ENCODE measurements around the gene TTC28.
"Not testable (repeated sequence)": the region's sequence is repeated elsewhere in the genome, so short reads cannot be mapped to it uniquely, and the experiment has no call there.

Gene TTC28

DNA sequence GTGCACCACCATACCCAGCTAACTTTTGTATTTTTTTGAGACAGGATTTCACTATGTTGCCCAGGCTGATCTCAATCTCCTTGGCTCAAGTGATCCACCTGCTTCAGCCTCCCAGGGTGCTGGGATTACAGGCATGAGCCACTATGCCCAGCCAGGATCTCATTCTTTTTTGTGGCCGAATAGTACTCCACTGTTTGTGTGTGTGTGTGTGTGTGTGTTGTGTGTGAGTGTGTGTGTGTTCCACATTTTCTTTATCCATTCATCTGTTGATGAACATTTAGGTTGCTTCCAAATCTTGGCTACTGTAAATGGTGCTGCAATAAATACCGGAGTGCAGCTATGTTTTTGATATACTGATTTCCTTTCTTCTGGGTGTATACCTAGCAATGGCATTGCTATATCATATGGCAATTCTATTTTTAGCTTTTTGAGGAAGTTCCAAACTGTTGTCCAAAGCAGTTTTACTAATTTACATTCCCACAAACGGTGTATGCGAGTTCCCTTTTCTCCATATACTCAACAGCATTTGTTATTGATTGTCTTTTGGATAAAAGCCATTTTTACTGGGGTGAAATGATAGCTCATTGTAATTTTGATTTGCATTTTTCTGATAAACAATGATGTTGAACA is 105.4 kb downstream of the TTC28 start:
- no peaks in the 10 kb centered on the region for H3K27me3 ChIP-seq (ENCODE audit: low read depth, low read length)
- H3K4me3 ChIP-seq (ENCODE audit: low read depth in 1 of 2, low read length in 2 of 2) = no peak overlapping the region
- H3K36me3 ChIP-seq (ENCODE audit: control insufficient read depth in 1 of 2, insufficient read depth in 2 of 2, low read length in 2 of 2) = no peaks in the 10 kb centered on the region
- H3K9me3 ChIP-seq (ENCODE audit: control insufficient read depth in 1 of 2, low read length in 2 of 2) = no peaks in the 10 kb centered on the region
- no peaks in the 10 kb centered on the region for H3K4me1 ChIP-seq (ENCODE audit: control insufficient read depth in 1 of 2, insufficient read depth in 2 of 2, low read length in 2 of 2)
- H3K27ac ChIP-seq (ENCODE audit: low read length) = no peak overlapping the region

DNA sequence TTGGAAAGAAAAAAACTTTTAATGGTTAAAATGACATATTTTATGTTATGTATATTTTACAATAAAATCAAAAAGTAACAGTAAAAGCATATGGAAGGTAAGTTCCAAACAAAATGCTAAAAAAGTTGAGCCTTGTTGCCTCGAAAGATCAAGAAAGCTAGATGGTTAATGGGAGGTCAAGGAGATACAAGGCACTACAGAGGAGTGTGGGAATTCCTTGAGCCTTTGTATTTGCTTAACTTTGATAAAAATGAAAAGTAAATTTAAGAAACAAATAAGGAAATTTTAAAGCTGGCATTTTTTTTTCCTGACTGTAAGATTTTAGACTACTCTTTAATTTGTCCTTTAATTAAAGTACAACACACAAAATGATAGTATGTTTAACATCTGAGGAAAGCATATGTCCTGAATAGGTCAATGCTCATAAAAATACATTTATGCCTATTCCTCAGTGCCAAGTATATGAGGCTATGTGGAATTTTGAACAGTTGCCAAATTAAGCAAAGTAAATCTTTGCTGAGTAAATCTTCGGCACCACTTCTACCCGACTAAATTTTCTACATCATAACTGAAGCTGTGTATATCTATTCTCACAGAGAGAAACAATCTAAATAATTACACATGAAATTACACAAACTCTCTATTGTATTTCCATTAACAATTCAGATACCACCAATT is 108.8 kb downstream of the TTC28 start:
- no peaks in the 10 kb centered on the region for H3K36me3 ChIP-seq (ENCODE audit: control insufficient read depth in 1 of 2, insufficient read depth in 2 of 2, low read length in 2 of 2)
- no peak overlapping the region for H3K4me3 ChIP-seq (ENCODE audit: low read depth in 1 of 2, low read length in 2 of 2)
- no peaks in the 10 kb centered on the region for H3K9me3 ChIP-seq (ENCODE audit: control insufficient read depth in 1 of 2, low read length in 2 of 2)
- H3K27me3 ChIP-seq (ENCODE audit: low read depth, low read length) = no peaks in the 10 kb centered on the region
- no peaks in the 10 kb centered on the region for H3K4me1 ChIP-seq (ENCODE audit: control insufficient read depth in 1 of 2, insufficient read depth in 2 of 2, low read length in 2 of 2)
- H3K27ac ChIP-seq (ENCODE audit: low read length) = no peak overlapping the region

DNA sequence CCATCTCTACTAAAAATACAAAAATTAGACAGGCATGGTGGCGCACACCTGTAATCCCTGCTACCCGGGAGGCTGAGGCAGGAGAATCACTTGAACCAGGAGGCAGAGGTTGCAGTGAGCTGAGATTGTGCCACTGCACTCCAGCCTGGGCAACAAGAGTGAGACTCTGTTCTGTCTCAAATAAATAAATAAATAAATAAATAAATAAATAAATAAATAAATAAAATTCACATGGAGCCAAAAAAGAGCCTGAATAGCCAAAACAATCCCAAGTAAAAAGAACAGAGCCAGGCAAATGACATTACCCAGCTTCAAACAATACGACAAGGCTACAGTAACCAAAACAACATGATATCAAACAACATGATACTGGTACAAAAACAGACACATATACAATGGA is 110.7 kb downstream of the TTC28 start:
- H3K4me1 ChIP-seq (ENCODE audit: control insufficient read depth in 1 of 2, insufficient read depth in 2 of 2, low read length in 2 of 2); H3K27ac ChIP-seq (ENCODE audit: low read length); H3K36me3 ChIP-seq (ENCODE audit: control insufficient read depth in 1 of 2, insufficient read depth in 2 of 2, low read length in 2 of 2); H3K4me3 ChIP-seq (ENCODE audit: low read depth in 1 of 2, low read length in 2 of 2); H3K27me3 ChIP-seq (ENCODE audit: low read depth, low read length); H3K9me3 ChIP-seq (ENCODE audit: control insufficient read depth in 1 of 2, low read length in 2 of 2): not testable (repeated sequence)

DNA sequence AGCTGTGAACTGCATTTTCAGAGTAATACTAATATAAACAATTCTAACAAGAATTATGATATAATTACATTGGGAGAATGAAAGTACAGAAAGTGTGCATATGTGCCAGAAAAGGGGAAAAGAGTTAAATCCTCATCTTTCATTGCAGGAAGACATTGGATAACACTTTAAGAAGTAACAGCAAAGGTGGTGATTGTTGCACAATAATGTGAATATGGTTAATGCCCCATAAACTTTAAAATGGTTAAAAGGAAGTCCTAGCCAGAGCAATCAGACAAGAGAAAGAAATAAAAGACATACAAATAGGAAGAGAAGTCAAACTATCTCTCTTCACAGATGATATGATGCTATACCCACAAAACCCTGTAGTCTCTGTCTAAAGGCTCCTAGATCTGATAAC is 111.5 kb downstream of the TTC28 start:
- Histone ChIP-seq H3K27me3 (ENCODE audit: low read depth, low read length) (no peaks in the 10 kb centered on the region), H3K4me3 (ENCODE audit: low read depth in 1 of 2, low read length in 2 of 2) (no peak overlapping the region), H3K36me3 (ENCODE audit: control insufficient read depth in 1 of 2, insufficient read depth in 2 of 2, low read length in 2 of 2) (no peaks in the 10 kb centered on the region), H3K27ac (ENCODE audit: low read length) (no peak overlapping the region), H3K4me1 (ENCODE audit: control insufficient read depth in 1 of 2, insufficient read depth in 2 of 2, low read length in 2 of 2) (no peaks in the 10 kb centered on the region), H3K9me3 (ENCODE audit: control insufficient read depth in 1 of 2, low read length in 2 of 2) (no peaks in the 10 kb centered on the region)

DNA sequence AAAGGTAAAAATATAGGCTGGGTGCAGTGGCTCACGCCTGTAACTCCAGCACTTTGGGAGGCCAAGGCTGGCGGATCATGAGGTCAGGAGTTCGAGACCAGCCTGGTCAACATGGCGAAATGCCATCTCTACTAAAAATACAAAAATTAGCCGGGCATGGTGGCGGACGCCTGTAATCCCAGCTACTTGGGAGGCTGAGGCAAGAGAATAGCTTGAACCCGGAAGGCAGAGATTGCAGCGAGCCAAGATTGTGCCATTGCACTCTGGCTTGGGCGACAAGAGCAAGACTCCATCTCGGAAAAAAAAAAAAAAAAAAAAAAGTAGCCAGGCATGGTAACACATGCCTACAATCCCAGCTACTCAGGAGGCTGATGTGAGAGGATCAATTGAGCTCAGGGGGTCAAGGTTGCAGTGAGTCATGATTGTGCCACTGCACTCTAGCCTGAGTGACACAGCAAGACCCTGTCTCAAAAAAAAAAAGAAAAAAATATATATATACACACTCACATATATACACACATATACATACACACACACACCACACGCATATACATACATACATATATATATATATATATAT is 112.6 kb downstream of the TTC28 start:
- not testable (repeated sequence) for H3K27me3 ChIP-seq (ENCODE audit: low read depth, low read length); H3K4me3 ChIP-seq (ENCODE audit: low read depth in 1 of 2, low read length in 2 of 2); H3K4me1 ChIP-seq (ENCODE audit: control insufficient read depth in 1 of 2, insufficient read depth in 2 of 2, low read length in 2 of 2); H3K27ac ChIP-seq (ENCODE audit: low read length); H3K9me3 ChIP-seq (ENCODE audit: control insufficient read depth in 1 of 2, low read length in 2 of 2); H3K36me3 ChIP-seq (ENCODE audit: control insufficient read depth in 1 of 2, insufficient read depth in 2 of 2, low read length in 2 of 2)

DNA sequence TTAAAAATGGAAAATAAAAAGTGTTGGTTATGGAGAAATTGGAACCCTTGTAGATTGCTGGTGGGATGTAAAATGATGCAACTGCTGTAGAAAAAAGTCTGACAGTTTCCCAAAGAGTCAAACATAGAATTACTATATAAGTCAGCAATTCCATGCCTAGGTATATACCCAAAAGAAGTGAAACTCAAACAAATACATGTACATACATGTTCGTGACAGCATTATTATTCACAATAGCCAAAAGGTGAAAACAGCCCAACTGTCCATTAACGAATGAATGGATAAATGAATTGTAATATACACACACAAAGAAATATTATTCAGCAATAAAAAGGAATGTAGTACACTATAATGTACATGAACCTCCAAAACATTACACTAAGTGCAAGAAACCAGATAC is 116.0 kb downstream of the TTC28 start:
- H3K27ac ChIP-seq (ENCODE audit: low read length) = no peak overlapping the region
- no peaks in the 10 kb centered on the region for H3K27me3 ChIP-seq (ENCODE audit: low read depth, low read length)
- H3K9me3 ChIP-seq (ENCODE audit: control insufficient read depth in 1 of 2, low read length in 2 of 2) = no peaks in the 10 kb centered on the region
- no peak overlapping the region for H3K4me3 ChIP-seq (ENCODE audit: low read depth in 1 of 2, low read length in 2 of 2)
- no peaks in the 10 kb centered on the region for H3K36me3 ChIP-seq (ENCODE audit: control insufficient read depth in 1 of 2, insufficient read depth in 2 of 2, low read length in 2 of 2)
- H3K4me1 ChIP-seq (ENCODE audit: control insufficient read depth in 1 of 2, insufficient read depth in 2 of 2, low read length in 2 of 2) = no peaks in the 10 kb centered on the region

DNA sequence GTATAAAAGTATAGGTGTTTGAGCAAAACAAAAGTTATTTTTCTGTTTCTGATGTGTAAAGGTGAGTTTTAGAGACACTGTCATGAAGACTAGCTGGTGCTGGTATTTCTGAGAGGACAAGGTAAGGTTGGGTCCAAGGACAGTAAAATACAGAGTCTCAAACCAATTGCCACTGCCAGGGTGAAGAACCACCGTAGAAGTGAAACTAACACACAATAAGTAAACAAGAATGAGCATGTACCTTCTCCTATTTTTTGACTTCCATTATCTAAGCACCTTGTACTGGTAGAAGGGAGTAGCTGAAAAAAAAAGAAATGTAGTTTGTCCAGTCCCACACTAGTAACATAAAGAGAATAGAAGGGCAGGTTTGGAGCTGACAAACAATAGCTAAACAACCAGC is 117.3 kb downstream of the TTC28 start:
- no peaks in the 10 kb centered on the region for H3K9me3 ChIP-seq (ENCODE audit: control insufficient read depth in 1 of 2, low read length in 2 of 2)

DNA sequence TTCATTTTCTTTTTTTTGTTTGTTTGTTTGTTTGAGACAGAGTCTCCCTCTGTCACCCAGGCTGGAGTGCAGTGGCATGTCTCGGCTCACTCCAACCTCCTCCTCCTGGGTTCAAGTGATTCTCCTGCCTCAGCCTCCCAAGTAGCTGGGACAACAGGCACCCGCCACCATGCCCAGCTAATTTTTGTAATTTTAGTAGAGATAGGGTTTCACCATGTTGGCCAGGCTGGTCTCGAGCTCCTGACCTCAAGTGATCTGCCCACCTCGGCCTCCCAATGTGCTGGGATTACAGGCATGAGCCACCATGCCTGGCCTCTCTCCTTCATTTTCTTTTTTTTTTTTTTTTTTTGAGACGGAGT is 118.9 kb downstream of the TTC28 start:
- not testable (repeated sequence) for H3K27ac ChIP-seq (ENCODE audit: low read length)

More for the DNA sequence above, 117.3 kb downstream of the TTC28 start:
- Histone ChIP-seq H3K27me3 (ENCODE audit: low read depth, low read length) (no peaks in the 10 kb centered on the region), H3K4me1 (ENCODE audit: control insufficient read depth in 1 of 2, insufficient read depth in 2 of 2, low read length in 2 of 2) (no peaks in the 10 kb centered on the region), H3K4me3 (ENCODE audit: low read depth in 1 of 2, low read length in 2 of 2) (no peak overlapping the region), H3K27ac (ENCODE audit: low read length) (no peak overlapping the region), H3K36me3 (ENCODE audit: control insufficient read depth in 1 of 2, insufficient read depth in 2 of 2, low read length in 2 of 2) (no peaks in the 10 kb centered on the region)

DNA sequence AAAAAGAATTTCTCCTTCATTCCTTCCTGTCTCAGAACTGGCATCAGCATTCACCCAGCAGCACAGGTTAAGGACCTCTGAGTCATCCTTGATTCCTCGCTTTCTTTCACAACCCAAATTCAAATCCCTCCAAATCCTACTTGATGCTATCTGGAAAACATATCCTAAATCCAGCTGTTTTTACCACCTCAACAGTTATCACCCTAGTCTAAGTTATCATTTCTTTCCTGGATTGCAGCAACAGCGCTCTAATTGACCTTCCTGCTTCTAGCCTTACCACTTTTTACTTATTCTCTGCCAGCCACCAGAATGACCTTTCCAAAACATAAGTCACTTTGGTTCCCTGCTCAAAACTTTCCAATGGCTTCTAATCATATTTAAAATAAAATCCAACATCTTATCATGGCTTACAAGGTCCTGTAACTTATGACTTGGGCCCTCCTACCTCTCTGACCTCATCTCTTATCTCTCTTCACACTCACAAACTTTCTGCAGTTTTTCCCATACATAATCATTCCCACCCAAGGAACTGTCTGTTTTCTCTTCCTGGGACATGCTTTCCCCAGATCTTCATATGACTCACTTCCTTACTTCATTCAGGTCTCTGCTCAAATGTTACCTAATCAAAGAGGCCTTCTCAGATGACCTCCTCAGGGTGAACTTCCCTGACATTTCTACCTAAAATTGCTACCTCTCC is 119.4 kb downstream of the TTC28 start:
- Histone ChIP-seq H3K4me3 (ENCODE audit: low read depth in 1 of 2, low read length in 2 of 2) (no peak overlapping the region), H3K27ac (ENCODE audit: low read length) (no peak overlapping the region), H3K36me3 (ENCODE audit: control insufficient read depth in 1 of 2, insufficient read depth in 2 of 2, low read length in 2 of 2) (no peaks in the 10 kb centered on the region), H3K27me3 (ENCODE audit: low read depth, low read length) (no peaks in the 10 kb centered on the region), H3K9me3 (ENCODE audit: control insufficient read depth in 1 of 2, low read length in 2 of 2) (no peaks in the 10 kb centered on the region), H3K4me1 (ENCODE audit: control insufficient read depth in 1 of 2, insufficient read depth in 2 of 2, low read length in 2 of 2) (no peaks in the 10 kb centered on the region)

More for the DNA sequence above, 118.9 kb downstream of the TTC28 start:
- not testable (repeated sequence) for H3K36me3 ChIP-seq (ENCODE audit: control insufficient read depth in 1 of 2, insufficient read depth in 2 of 2, low read length in 2 of 2); H3K4me3 ChIP-seq (ENCODE audit: low read depth in 1 of 2, low read length in 2 of 2); H3K27me3 ChIP-seq (ENCODE audit: low read depth, low read length); H3K9me3 ChIP-seq (ENCODE audit: control insufficient read depth in 1 of 2, low read length in 2 of 2); H3K4me1 ChIP-seq (ENCODE audit: control insufficient read depth in 1 of 2, insufficient read depth in 2 of 2, low read length in 2 of 2)

DNA sequence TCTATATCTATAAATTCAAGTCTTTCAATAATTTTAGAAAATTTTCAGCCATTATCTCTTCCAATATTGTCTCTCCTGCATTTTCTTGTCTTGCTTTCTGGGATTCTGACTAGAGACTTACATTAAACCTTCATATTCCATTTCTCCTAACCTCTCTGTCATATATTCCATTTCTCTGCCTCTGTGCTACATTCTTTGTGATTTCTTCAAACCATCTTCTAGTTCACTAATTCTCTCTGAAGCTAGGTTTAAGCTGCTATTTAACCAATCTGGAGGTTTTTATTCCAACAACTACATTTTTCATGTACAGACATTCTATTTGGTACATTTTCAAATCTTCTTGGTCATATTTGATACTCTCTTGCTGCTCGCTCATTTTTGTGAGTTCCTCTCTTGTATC is 122.5 kb downstream of the TTC28 start:
- Histone ChIP-seq H3K27me3 (ENCODE audit: low read depth, low read length) (no peaks in the 10 kb centered on the region), H3K36me3 (ENCODE audit: control insufficient read depth in 1 of 2, insufficient read depth in 2 of 2, low read length in 2 of 2) (no peaks in the 10 kb centered on the region), H3K4me3 (ENCODE audit: low read depth in 1 of 2, low read length in 2 of 2) (no peak overlapping the region), H3K27ac (ENCODE audit: low read length) (no peak overlapping the region), H3K4me1 (ENCODE audit: control insufficient read depth in 1 of 2, insufficient read depth in 2 of 2, low read length in 2 of 2) (no peaks in the 10 kb centered on the region), H3K9me3 (ENCODE audit: control insufficient read depth in 1 of 2, low read length in 2 of 2) (no peaks in the 10 kb centered on the region)

DNA sequence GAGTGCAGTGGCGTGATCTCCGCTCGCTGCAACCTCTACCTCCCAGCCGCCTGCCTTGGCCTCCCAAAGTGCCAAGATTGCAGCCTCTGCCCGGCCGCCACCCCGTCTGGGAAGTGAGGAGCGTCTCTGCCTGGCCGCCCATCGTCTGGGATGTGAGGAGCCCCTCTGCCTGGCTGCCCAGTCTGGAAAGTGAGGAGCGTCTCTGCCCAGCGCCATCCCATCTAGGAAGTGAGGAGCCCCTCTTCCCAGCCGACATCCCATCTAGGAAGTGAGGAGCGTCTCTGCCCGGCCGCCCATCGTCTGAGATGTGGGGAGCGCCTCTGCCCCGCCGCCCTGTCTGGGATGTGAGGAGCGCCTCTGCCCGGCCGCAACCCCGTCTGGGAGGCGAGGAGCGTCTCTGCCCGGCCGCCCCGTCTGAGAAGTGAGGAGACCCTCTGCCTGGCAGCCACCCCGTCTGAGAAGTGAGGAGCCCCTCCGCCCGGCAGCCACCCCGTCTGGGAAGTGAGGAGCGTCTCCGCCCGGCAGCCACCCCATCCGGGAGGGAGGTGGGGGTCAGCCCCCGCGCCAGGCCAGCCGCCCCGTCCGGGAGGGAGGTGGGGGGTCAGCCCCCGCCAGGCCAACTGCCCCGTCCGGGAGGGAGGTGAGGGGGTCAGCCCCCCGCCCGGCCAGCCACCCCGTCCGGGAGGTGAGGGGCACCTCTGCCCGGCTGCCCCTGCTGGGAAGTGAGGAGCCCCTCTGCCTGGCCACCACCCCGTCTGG is 126.4 kb downstream of the TTC28 start:
- not testable (repeated sequence) for H3K27ac ChIP-seq (ENCODE audit: low read length); H3K4me1 ChIP-seq (ENCODE audit: control insufficient read depth in 1 of 2, insufficient read depth in 2 of 2, low read length in 2 of 2); H3K27me3 ChIP-seq (ENCODE audit: low read depth, low read length); H3K9me3 ChIP-seq (ENCODE audit: control insufficient read depth in 1 of 2, low read length in 2 of 2); H3K36me3 ChIP-seq (ENCODE audit: control insufficient read depth in 1 of 2, insufficient read depth in 2 of 2, low read length in 2 of 2); H3K4me3 ChIP-seq (ENCODE audit: low read depth in 1 of 2, low read length in 2 of 2)

Data from muscle layer of duodenum (tissue), 2 donors.